Endothelial cell of umbilical vein (primary cell): ENCODE results near the gene HCN2. TPM values are rescaled to one million over a fixed set of nuclear protein-coding genes. Genes with fewer than 3 reads are reported as not detected.

Experiments
- BruUV-seq: library from RNA; stranded (reverse); fragments of 400-500 nt; replicated peaks from 2 replicates; lab custom pipeline; 2021; lab: Mats Ljungman, UMichigan
- CTCF ChIA-PET: fragments of 300-600, 350-600 bp; sonication (Branson Sonifier 250); formaldehyde crosslinking; loops from one replicate; lab custom pipeline; 2021; ENCODE audit warnings: antibody characterized with exemption, inconsistent platforms; lab: Charles Lee
- POLR2A ChIA-PET: fragments of 300-600, 350-600 bp; sonication (Branson Sonifier 250); formaldehyde crosslinking; loops from one replicate; lab custom pipeline; 2021; ENCODE audit warnings: antibody characterized with exemption, inconsistent platforms; lab: Charles Lee
- DNase-seq: peaks from one replicate; pipeline ENCODE4 v3.0.0-alpha.2; 2011; ENCODE audit warnings: low read depth, low spot score
- FAIRE-seq: peaks from 2 replicates; lab custom pipeline; 2011; peaks lifted over from hg19 to GRCh38; lab: Jason Lieb, UNC
- H2AFZ ChIP-seq: 2 replicates; pipeline ENCODE4 v1.6.0; 2012; ENCODE audit warnings: low read depth, low read length, control low read depth, inconsistent platforms
- H3K27ac ChIP-seq: 2 replicates; pipeline ENCODE4 v1.5.1; 2011; ENCODE audit warnings: low read depth, mild to moderate bottlenecking, control low read depth, low read length, moderate library complexity; ENCODE audit not compliant: insufficient read depth
- H3K27me3 ChIP-seq, 2 experiments: 2 replicates each; pipeline versions ENCODE4 v1.6.0 to v1.6.1; 2011; ENCODE audit warnings: low read length in 2 of 2, mixed read lengths in 1 of 2; ENCODE audit not compliant: control insufficient read depth in 2 of 2, insufficient read depth in 2 of 2
- H3K36me3 ChIP-seq, 2 experiments: 2 replicates in 1 of 2; 3 replicates in 1 of 2; pipeline ENCODE4 v1.5.1; 2011; ENCODE audit warnings: low read length in 2 of 2, mild to moderate bottlenecking in 1 of 2, moderate library complexity in 1 of 2; ENCODE audit not compliant: control insufficient read depth in 2 of 2, insufficient read depth in 2 of 2; ENCODE audit errors: extremely low read depth in 1 of 2
- H3K4me1 ChIP-seq: 3 replicates; pipeline ENCODE4 v1.5.1; 2011; ENCODE audit warnings: mild to moderate bottlenecking, low read length; ENCODE audit not compliant: control insufficient read depth, insufficient read depth; ENCODE audit errors: extremely low read depth
- H3K4me2 ChIP-seq: 2 replicates; pipeline ENCODE4 v1.6.1; 2011; ENCODE audit warnings: low read length, control low read depth, mixed read lengths; ENCODE audit not compliant: insufficient read depth
- H3K4me3 ChIP-seq, 3 experiments: fragments of 200-600 bp in 1 of 3; sonication (generic), shearing (Covaris generic) in 1 of 3; replicated peaks in 1 of 3; 2 replicates each; pipeline ENCODE4 v1.5.1; 2011 to 2016; ENCODE audit warnings: control low read depth in 3 of 3, low read length in 3 of 3, mild to moderate bottlenecking in 2 of 3, inconsistent platforms in 1 of 3, low read depth in 1 of 3, moderate library complexity in 1 of 3; ENCODE audit not compliant: insufficient read depth in 1 of 3
- H3K79me2 ChIP-seq: 2 replicates; pipeline ENCODE4 v1.6.0; 2012; ENCODE audit warnings: low read length, inconsistent platforms; ENCODE audit not compliant: control insufficient read depth, insufficient read depth
- H3K9ac ChIP-seq: replicated peaks from 2 replicates; pipeline ENCODE3; 2011; ENCODE audit warnings: low read length, control low read depth; ENCODE audit not compliant: insufficient read depth; ENCODE audit errors: extremely low read depth
- H3K9me1 ChIP-seq: replicated peaks from 3 replicates; pipeline ENCODE4 v1.6.0; 2011; ENCODE audit warnings: mild to moderate bottlenecking, low read length; ENCODE audit not compliant: control insufficient read depth, insufficient read depth; ENCODE audit errors: extremely low read depth
- H3K9me3 ChIP-seq: replicated peaks from 2 replicates; pipeline ENCODE4 v1.5.1; 2012; ENCODE audit warnings: low read length, inconsistent platforms; ENCODE audit not compliant: control insufficient read depth, insufficient read depth
- H4K20me1 ChIP-seq: replicated peaks from 2 replicates; pipeline ENCODE3; 2011; ENCODE audit warnings: mild to moderate bottlenecking, low read length; ENCODE audit not compliant: control insufficient read depth, insufficient read depth; ENCODE audit errors: extremely low read depth
- EZH2 ChIP-seq: IDR thresholded peaks from 2 replicates; pipeline ENCODE4 v1.6.1; 2012; ENCODE audit warnings: borderline replicate concordance, low read depth, mild to moderate bottlenecking, moderate library complexity, low read length, inconsistent platforms; ENCODE audit not compliant: severe bottlenecking
- FOS ChIP-seq: IDR thresholded peaks from 2 replicates; pipeline ENCODE4 v1.6.1; 2011; ENCODE audit warnings: mild to moderate bottlenecking, low read length, moderate library complexity, borderline replicate concordance; ENCODE audit not compliant: insufficient read depth
- GATA2 ChIP-seq: IDR thresholded peaks from 2 replicates; pipeline ENCODE4 v1.7.0; 2011; ENCODE audit warnings: low read depth, mild to moderate bottlenecking, moderate library complexity, mixed read lengths, low read length; ENCODE audit not compliant: insufficient read length, insufficient read depth
- JUN ChIP-seq: IDR thresholded peaks from 2 replicates; pipeline ENCODE4 v1.6.1; 2011; ENCODE audit warnings: borderline replicate concordance, low read depth; ENCODE audit not compliant: insufficient read length, insufficient read depth
- MYC ChIP-seq: IDR thresholded peaks from one replicate; pipeline ENCODE4 v1.6.1; 2011; ENCODE audit warnings: mild to moderate bottlenecking, low read depth, low read length
- POLR2A ChIP-seq: IDR thresholded peaks from 2 replicates; pipeline ENCODE4 v1.6.1; 2012; ENCODE audit warnings: low read depth, mild to moderate bottlenecking, control low read depth, low read length
- POLR2AphosphoS5 ChIP-seq: IDR thresholded peaks from 2 replicates; pipeline ENCODE4 v1.6.1; 2012; ENCODE audit warnings: low read depth, mild to moderate bottlenecking, control low read depth, low read length, moderate library complexity; ENCODE audit not compliant: insufficient read depth
- dilution Hi-C: fragments of 300-500 bp; cut with MboI; formaldehyde crosslinking; loops from one replicate; pipeline ENCODE4 v1.15.0; 2019; ENCODE audit warnings: low sequenced_read_pairs; ENCODE audit not compliant: extremely low pct_ligation_motif_present
- intact Hi-C: fragments of 100-400 bp; cut with micrococcal nuclease; formaldehyde crosslinking; loops from one replicate; pipeline ENCODE4 v1.10.0; 2022
- polyA plus RNA-seq, 4 experiments: library from polyadenylated mRNA; depleted of rRNA in 3 of 4; stranded (reverse) in 3 of 4; unstranded in 1 of 4; fragments of >200 nt; gene quantifications; 2 replicates each; pipeline versions ENCODE4 v1.2.1 to v1.2.3, GENCODE V29; 2011 to 2012; ENCODE audit warnings: missing spikeins in 1 of 4
- total RNA-seq: library from RNA; stranded (reverse); gene quantifications from 2 replicates; pipeline ENCODE4 v1.2.3, GENCODE V29; 2021
- TF ChIP-seq, protein P1 (sequence below): IDR thresholded peaks from 2 replicates; pipeline ENCODE4 v1.6.1; 2011; ENCODE audit not compliant: insufficient read depth, insufficient read length
- TF ChIP-seq, protein P2 (sequence below), 2 donors: IDR thresholded peaks; 1 replicate in 1 of 2; 2 replicates in 1 of 2; pipeline ENCODE4 v1.5.1; 2011; ENCODE audit warnings: low read length in 2 of 2, mild to moderate bottlenecking in 2 of 2, moderate library complexity in 2 of 2, control low read depth in 1 of 2, inconsistent platforms in 1 of 2, low read depth in 1 of 2; ENCODE audit not compliant: insufficient read depth in 1 of 2; ENCODE audit errors: extremely low read depth in 1 of 2

The HCN2 gene
- total and polyA plus RNA-seq, 2 donors (not counting 3 experiments of a cell fraction or from before 2014, with no cell fraction given), result 0.18 to 0.53 TPM

DNA sequence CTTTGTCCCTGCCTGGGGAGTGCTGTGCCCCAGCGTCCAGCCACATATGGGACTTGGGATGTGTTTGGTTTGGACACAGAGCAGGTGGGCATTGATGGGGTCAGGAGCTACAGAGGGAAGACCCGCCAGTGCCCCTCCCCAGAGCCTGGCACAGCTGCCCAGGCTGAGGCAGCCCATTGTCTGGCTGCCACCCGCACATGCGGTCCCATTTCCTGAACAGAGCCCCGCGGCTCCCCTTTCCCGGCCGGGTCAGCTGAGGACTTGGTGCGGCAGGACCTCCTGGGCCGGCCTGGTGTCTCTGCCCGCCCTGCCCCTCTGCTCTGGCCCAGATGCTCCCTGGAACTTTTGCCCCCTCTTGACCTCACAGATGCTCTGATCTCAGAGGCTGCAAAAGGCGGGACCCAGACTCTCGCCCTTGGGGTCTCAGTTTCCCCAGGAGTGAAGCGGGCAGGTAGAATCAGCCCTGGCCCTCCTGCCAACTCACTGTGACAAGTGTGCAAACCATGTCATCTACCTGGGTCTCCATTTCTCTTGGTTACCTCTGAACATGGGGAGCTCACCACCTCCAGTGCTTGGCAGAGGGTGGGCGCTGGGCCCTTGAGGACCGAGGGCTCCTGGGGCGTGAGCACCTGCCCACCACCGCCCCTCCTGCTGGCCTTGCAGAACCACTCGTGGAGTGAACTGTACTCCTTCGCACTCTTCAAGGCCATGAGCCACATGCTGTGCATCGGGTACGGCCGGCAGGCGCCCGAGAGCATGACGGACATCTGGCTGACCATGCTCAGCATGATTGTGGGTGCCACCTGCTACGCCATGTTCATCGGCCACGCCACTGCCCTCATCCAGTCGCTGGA lies 17.8 kb downstream of the HCN2 start:
- H3K4me3 ChIP-seq, result no peak overlapping the region
- H3K36me3 ChIP-seq, result no peaks in the 10 kb centered on the region
- H3K9me3 ChIP-seq, result no peaks in the 10 kb centered on the region
- no peak for FAIRE-seq
- TF ChIP-seq, protein P1, sequence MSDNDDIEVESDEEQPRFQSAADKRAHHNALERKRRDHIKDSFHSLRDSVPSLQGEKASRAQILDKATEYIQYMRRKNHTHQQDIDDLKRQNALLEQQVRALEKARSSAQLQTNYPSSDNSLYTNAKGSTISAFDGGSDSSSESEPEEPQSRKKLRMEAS, result no peak
- no peak for TF ChIP-seq GATA2
- no peak for TF ChIP-seq EZH2
- TF ChIP-seq MYC, result no peak
- TF ChIP-seq FOS, result no peak
- TF ChIP-seq POLR2AphosphoS5, result no peak
- TF ChIP-seq, protein P2, sequence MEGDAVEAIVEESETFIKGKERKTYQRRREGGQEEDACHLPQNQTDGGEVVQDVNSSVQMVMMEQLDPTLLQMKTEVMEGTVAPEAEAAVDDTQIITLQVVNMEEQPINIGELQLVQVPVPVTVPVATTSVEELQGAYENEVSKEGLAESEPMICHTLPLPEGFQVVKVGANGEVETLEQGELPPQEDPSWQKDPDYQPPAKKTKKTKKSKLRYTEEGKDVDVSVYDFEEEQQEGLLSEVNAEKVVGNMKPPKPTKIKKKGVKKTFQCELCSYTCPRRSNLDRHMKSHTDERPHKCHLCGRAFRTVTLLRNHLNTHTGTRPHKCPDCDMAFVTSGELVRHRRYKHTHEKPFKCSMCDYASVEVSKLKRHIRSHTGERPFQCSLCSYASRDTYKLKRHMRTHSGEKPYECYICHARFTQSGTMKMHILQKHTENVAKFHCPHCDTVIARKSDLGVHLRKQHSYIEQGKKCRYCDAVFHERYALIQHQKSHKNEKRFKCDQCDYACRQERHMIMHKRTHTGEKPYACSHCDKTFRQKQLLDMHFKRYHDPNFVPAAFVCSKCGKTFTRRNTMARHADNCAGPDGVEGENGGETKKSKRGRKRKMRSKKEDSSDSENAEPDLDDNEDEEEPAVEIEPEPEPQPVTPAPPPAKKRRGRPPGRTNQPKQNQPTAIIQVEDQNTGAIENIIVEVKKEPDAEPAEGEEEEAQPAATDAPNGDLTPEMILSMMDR (IDR thresholded peaks at IDR 0.05; ENCODE audit: extremely low read depth in 1 of 2, insufficient read depth in 1 of 2, low read depth in 1 of 2, low read length in 2 of 2), result no peak
- no peak for TF ChIP-seq POLR2A
- TF ChIP-seq JUN, result no peak
- dilution Hi-C loops, result no loop called here
- no peak overlapping the region for H3K9ac ChIP-seq
- no peak overlapping the region for H3K27ac ChIP-seq
- no TSS peak for BruUV-seq
- no peaks in the 10 kb centered on the region for H3K79me2 ChIP-seq
- no peaks in the 10 kb centered on the region for H3K9me1 ChIP-seq
- CTCF ChIA-PET, result no interaction called here
- no peak overlapping the region for H3K4me2 ChIP-seq
- no peak for DNase-seq
- POLR2A ChIA-PET, result no interaction called here
- H3K27me3 ChIP-seq, result no peaks in the 10 kb centered on the region
- no peak overlapping the region for H2AFZ ChIP-seq
- intact Hi-C loops, result no loop called here
- no peaks in the 10 kb centered on the region for H4K20me1 ChIP-seq
- H3K4me1 ChIP-seq, result peaks cover 8% of the 10 kb centered on the region
